HG02642 (cell line): Measurements from ENCODE around the gene CD300LB.
"Not testable (repeated sequence)": the region's sequence is repeated elsewhere in the genome, so short reads cannot be mapped to it uniquely, and the experiment has no call there.

Experiments used
- ATAC-seq: cut with Tn5 transposase; IDR thresholded peaks from one replicate; pipeline ENCODE4 v1.9.1; 2021; ENCODE audit warnings: mild to moderate bottlenecking; ENCODE audit not compliant: unreplicated experiment, poor library complexity

Gene CD300LB

DNA sequence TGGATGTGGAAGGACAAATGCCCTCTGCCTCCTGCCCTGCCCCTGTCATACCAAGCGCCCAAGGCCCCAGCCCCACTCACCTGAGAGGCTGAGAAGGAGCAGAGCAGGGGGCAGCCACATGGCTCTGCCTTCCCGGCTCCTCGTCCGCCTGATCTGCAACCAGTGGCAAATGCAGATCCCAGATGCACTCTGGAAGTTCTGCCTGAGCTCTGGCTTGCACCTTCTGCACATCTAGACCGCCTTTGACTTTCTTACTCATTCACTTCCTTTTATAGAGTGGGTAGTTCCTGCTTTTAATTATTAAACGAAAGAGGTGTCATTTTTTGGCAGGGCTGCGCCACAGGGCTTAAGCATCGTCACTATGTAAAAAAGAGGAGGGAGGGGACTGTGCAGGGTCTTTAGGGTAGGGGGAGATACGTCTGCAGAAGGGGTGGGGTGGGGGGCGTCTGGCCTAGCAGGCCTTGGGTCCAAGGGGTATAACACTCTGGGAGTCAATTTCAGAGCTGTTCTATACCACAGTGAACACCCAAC, at the start of gene CD300LB:
CD300LB (minus strand) TSS at position 245 of the 531 bp plus-strand sequence; CDS start at position 120, 125 bp downstream.
- ATAC-seq = no peak

DNA sequence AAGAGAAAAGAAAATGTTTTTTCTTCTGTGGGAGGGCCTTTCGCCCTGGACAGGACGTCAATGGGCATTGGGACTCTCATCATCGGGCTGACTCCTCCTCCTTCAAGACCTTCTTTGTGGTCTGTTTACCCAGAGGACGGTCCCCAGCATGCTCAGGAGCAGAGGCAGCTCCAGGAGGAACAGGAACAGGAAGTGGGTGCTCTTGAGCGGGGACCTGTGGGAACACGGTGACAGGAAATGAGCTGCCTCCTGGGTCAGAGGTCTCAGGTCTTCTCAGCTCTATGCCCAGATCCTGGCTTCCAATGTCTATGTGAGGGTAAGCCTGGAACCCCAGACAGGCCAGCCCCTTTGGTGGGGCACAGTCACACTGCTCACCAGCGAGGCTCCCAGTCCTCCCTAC, 48.6 kb upstream of the CD300LB start:
- ATAC-seq = no peak

DNA sequence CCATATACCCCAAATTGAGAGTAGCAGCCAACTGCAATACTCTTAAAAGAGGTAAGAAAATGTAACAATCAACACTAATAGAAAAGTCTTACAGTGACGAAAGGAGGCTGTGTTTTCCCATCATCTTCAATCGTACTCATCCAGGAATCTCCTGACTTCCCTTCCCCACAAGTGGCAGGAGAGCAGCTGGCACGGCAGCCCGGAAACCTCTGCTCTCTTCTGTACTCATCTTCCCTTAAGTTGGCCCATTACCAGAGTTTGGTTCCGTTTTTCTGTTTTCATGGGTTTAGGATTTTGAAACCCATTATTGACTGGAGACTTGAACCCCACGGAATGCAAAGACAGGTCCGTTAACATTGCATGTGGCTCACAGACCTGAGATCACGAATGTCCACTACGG, 47.7 kb upstream of the CD300LB start:
- ATAC-seq = no peak

DNA sequence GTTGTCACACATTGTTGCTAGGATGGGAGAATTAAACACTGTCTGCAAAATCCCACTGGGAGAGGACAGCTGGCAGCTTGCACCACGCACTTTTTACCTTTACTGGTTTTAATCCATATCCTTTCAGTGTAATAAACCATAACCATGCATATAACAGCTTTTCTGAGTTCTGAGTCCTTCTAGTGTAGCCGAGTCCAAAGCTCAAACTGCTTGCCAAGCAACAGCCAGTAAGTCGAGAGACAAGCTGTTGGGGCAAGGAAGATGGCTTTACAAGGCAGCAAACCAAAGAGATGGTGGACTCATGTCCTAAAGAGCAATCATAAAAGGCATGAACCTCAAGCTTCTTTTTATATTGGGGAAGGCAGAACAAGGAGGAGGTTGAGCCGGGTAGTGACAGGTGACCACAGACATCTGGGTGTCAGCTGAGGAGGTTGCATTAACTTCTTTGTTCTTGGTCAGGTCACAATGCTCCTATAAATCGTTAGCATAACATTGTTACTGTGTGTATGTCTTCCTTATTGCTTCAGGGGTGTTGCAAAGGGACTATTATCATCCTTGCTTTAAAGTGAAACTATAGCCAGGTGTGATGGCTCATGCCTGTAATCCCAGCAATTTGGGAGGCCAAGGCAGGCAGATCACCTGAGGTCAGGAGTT, 43.3 kb upstream of the CD300LB start:
- ATAC-seq = no peak

- not testable (repeated sequence) for ATAC-seq
Observed at GRCh38 chr17:74573635-74574034, 42.4 kb upstream of the CD300LB start.

DNA sequence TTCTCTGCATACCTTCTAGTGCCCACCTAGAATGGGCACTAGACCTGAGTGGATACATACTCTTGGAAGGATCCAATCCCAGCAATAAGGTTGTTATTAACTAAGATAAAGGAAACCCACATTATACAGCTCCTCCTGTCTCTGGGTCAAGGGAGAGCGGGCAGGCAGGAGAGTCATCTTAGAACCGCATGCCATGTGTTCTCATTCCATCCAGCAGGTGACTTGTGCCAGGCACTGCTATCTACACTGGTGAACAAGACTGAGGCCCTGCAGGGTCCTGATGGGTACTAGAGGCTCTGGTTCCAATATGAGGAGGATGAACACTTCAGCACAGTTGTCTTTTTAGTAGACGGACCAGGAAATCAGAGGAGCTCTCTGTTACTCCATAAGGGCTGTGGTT, 41.9 kb upstream of the CD300LB start:
- ATAC-seq = no peak

DNA sequence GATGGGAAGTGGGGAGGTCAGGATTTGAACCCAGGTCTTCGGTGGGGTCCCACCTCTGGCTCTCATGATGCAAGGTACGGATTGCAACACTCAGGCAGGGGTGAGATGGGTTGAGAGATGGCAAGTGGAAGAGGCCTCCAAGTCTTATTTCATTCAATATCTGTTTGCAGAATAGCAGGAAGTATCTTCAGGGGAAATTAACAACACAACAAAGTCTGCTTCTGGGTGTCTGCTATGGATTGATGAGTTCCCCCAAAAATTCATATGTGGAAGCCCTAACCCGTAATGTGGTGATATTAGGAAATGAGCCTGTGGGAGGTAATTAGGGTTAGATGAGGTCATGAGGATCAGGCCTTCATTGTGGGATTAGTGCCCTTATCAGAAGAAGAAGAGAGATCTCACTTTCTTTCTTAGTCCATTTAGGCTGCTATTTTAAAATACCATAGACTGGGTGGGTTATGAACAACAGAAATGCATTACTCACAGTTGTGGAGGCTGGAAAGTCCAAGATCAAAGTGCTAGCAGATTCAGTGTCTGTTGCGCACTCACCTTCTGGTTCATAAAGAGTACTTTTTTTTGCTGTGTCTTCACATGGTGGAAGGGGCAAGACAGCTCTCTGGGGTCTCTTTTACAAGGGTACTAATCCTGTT, 40.5 kb upstream of the CD300LB start:
- ATAC-seq = no peak

GRCh38 chr17:74569020-74570003, 38.0 kb upstream of the CD300LB start:
- ATAC-seq = no peak

DNA sequence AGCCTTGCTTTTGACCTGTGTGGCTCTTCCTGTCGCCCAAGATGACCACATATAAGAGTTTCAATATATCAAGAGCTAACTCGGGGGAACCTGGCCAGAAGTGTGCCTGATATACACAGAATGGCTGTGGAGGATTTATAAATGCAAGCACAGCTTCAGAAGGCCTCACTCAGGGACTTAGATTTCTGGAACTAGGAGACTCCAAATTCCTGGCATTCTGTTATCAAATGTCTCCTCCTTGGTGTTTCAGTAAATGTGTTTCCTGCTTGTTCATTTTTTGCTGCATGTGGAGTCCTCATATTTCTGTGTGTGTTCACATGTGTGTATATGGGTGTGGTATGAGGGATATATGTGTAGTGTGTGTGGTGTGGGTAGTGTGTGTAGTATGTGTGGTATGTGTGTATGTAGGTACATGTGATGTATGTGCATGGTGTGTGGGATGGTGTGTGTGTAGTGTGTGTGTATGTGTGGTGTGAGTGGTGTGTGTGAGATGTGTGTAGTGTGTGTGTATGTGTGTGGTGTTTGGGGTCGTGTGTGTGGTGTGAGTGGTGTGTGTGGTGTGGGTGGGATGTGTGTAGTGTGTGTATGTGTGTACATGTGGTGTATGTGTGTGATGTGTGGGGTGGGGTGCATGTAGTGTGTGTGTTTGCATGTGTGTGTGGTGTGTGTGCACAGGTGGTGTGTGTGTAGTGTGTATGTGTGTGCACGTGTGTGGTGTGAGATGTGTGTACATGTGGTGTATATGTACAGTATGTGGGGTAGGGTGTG, 37.0 kb upstream of the CD300LB start:
- ATAC-seq = no peak

GRCh38 chr17:74567397-74567796, 36.1 kb upstream of the CD300LB start, which contains the start of gene CD300H:
CD300H (minus strand) TSS chr17:74567509.
- ATAC-seq = no peak

DNA sequence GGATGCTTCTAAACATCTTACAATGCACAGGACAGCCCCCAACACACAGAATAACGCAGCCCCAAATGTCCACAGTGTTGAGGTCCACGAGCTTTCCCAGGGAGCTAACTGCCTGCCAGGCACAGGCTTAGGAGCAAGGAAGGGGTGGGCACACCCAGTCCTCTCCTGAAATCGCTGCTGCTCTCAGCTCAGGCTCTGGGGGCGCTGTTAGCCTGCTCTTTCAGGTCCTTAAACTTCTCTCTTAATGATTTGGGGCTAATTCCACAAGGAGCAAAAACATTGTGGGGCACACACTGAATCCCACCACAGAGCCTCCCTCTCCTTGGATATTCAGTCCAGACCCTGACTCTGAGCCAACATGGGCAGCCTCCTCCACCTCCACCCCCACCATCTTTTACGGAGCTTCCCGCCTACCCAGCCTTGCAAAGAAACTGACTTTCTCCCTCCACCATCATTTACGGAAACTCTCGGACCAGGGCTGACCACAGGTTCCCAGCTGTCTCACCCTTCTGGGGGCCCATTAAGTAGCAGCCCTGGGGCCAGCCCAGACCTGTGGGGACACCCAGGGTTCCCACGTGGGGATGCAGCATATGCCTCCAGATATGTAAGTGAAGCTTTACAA, 35.0 kb upstream of the CD300LB start:
- ATAC-seq = no peak

DNA sequence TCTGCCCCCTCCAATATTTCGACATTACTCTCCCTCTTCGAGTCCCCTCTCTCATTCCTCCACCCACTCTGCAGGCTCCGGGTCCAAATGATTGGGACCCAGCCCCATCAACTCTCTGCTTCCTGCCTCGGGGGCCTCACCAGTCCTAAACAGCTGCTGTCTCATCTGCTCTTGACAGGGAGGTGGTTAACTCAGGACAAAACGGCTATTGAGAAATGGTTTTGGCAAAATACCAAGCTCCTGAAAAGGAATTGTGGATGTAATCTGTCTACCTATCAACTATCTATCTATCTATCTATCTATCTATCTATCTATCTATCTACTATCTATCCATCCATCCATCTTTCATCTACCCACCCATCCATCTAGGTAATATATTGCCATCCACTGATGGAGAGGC, 33.9 kb upstream of the CD300LB start:
- ATAC-seq = no peak

GRCh38 chr17:74563358-74563757, 32.1 kb upstream of the CD300LB start:
- ATAC-seq = no peak

GRCh38 chr17:74561586-74561985, 30.3 kb upstream of the CD300LB start:
- no peak for ATAC-seq

DNA sequence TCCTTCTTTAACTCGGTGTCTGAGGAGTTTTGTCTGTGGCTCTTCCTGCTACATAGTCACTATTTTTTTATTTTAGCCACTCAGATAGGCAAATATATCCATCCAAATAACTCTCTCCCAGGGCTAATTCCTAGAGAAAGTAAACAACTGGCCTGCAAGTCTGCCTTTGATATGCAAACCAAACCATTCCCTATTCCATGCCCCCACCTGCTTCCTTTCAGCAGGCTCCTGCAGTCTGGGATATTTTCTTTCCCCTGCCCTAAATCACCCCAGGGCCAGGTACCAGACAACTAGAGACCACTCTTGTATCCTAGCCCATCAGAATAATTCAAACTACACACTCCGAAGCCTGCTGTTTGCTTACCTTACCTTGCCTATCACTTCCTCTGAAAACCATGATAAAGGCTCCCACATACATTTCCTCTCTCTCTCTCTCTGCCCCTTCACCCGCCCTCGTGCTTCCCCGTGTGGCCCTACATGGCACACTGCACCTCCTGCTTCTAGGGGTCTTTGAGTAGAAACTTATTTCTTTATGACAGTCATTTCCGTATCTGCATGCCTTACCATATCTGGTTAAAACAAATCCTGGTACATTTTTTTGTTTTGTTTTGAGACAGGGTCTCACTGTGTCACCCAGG, 27.7 kb upstream of the CD300LB start:
- no peak for ATAC-seq

DNA sequence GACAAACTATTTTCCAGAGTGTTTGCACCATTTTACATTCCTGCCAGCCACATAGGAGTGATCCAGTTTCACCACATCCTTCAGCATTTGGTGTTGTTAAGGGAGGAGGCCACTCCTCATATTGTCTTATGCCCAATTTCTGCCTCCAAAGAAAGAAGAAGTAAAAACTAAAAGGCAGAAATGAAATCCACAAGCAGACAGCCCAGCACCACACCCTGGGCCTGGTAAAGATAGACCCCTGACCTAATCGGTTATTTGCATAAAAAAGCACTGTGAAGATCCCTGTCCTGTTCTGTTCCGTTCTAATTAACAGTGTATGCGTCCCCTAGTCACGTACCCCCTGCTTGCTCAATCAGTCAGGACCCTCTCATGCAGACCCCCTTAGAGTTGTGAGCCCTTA, 27.1 kb upstream of the CD300LB start:
- not testable (repeated sequence) for ATAC-seq

DNA sequence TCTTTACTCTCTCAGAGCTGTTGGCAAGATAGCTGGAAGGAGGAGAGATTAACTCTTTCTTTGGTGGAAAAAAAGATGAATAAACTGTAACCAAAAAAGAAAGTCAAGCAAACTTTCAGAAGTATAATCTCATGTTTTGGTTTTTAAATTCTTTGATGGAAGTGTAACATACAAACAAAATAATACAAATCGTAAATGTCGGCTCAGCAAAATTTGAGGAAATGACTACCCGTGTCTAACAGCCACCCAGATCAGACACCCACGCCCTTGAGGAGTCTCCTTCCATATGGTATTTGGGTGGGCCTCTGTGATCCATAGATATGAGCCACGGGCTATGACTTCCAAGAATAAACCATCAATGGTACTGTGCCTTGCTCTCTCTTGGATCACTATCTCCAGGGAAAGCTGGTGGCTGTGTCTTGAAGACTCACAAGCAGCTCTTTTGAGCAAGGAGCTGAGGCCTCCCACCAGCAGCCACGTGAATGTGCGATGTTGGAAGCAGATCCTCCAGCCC, 24.2 kb upstream of the CD300LB start:
- no peak for ATAC-seq

- no peak for ATAC-seq
Observed at GRCh38 chr17:74554909-74555308, 23.6 kb upstream of the CD300LB start.

DNA sequence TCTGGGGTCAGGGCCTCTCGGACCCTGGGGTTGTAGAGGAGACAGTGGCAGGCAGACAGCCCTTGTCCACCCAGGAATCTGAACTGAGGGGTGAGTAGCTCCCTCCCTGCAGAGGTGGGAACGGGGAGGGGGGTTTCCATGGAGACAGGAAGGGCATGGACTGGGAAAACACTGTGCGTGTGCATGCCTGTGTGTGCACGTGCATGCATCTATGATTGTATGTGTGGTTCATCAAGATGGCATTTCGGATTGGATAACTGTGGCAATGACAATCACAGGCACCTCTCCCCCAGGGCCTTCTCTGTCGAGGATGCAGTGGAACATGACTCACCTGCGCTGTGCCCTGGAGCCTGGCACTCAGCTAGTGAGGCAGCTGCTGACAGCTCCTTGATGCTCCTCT, 20.8 kb upstream of the CD300LB start:
- ATAC-seq = no peak
